ENCODE measurements around the gene LGALS4.

- TF ChIP-seq POLR2A (IDR thresholded peaks at IDR 0.05; ENCODE audit: low read length) (no peak), GATA1 (IDR thresholded peaks at IDR 0.05; ENCODE audit: low read depth, low read length) (no peak)
Observed at GRCh38 chr19:38846097-38846496, 33.4 kb upstream of the LGALS4 start.
